Lower lobe of right lung (tissue), 2 donors: Measurements from ENCODE around the gene GJA3. TPM values are rescaled to one million over a fixed set of nuclear protein-coding genes. Genes with fewer than 3 reads are reported as not detected.

Experiments used
- ATAC-seq, 2 donors: fragments of 200-7000 bp; cut with Tn5 transposase; one replicate each; pipeline ENCODE4 v1.9.1; 2020 to 2022; ENCODE audit warnings: mild to moderate bottlenecking in 2 of 2, moderate library complexity in 2 of 2
- DNase-seq: peaks from one replicate; pipeline ENCODE4 v3.0.0-alpha.2; 2020
- H3K27ac ChIP-seq: fragments of 200-600 bp; one replicate; pipeline ENCODE4 v1.8.0; 2022
- H3K27me3 ChIP-seq: fragments of 200-600 bp; one replicate; pipeline ENCODE4 v1.8.0; 2022; ENCODE audit warnings: low read depth
- H3K36me3 ChIP-seq: fragments of 200-600 bp; one replicate; pipeline ENCODE4 v1.8.0; 2022; ENCODE audit warnings: mild to moderate bottlenecking
- H3K4me1 ChIP-seq: fragments of 200-600 bp; one replicate; pipeline ENCODE4 v1.8.0; 2022
- H3K4me3 ChIP-seq: fragments of 200-600 bp; one replicate; pipeline ENCODE4 v1.8.0; 2022; ENCODE audit warnings: mild to moderate bottlenecking
- H3K9me3 ChIP-seq: fragments of 200-600 bp; one replicate; pipeline ENCODE4 v1.8.0; 2022
- CTCF ChIP-seq: fragments of 200-600 bp; IDR thresholded peaks from one replicate; pipeline ENCODE4 v1.8.0; 2022; ENCODE audit warnings: antibody characterized with exemption, mild to moderate bottlenecking
- intact Hi-C: fragments of 100-400 bp; cut with DNase I; formaldehyde crosslinking; loops from one replicate; pipeline ENCODE4 v1.11.0; 2022
- total RNA-seq: library from RNA; stranded (reverse); fragmentation: NEBNext Ultra II Directional; extraction: Animal tissue kit (Norgen Biotek cat#: 25700); gene quantifications from one replicate; pipeline ENCODE4 v1.2.1, GENCODE V29; 2021
- donor health status: DM: no; HTN: yes; CAD: no; lungs with severe emphysema.

The GJA3 gene
- total RNA-seq, 1 donor from 2014 or later, result not detected

DNA sequence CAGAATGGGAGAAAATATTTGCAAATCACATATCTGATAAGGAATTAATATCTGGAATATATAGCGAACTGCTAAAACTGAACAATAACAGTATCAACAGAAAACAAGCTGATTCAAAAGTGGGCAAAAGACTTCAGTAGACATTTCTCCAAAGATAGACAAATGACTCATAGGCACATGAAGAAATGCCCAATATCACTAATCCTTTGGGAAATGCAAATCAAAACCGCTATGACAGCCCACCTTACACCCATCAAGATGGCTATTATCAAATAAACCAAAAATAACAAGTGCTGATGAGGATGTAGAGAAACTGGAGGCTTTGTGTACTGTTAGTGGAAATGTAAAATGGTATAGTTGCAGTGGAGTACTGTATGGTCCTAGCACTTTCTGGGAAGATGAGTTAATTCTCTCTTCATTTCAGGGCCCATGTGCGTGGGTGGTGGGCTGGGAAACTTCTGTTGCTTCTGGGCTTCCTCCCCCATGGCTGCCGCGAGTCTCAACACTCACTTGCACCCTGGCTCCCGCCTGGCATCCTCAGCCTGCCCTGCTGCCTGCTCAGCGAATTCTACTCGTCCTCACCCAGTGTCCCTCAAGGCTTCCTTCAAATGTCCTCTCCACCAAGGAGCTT, 12.4 kb upstream of the GJA3 start:
- no peak for TF ChIP-seq CTCF
- DNase-seq, result no peak

GRCh38 chr13:20171364-20171763, 10.5 kb upstream of the GJA3 start:
- intact Hi-C loops, result no loop called here
- no peak for TF ChIP-seq CTCF
- Histone ChIP-seq H3K4me3 (no peak overlapping the region), H3K4me1 (peaks cover 13% of the 10 kb centered on the region), H3K36me3 (no peaks in the 10 kb centered on the region), H3K9me3 (no peaks in the 10 kb centered on the region), H3K27me3 (peaks cover 14% of the 10 kb centered on the region), H3K27ac (no peak overlapping the region)
- DNase-seq, result no peak
- ATAC-seq, result no peak

More for the DNA sequence above, 12.4 kb upstream of the GJA3 start:
- no peaks in the 10 kb centered on the region for H3K9me3 ChIP-seq
- ATAC-seq, result no peak
- intact Hi-C loops, result no loop called here
- no peak overlapping the region for H3K27ac ChIP-seq
- no peak overlapping the region for H3K4me3 ChIP-seq
- H3K36me3 ChIP-seq, result no peaks in the 10 kb centered on the region
- H3K4me1 ChIP-seq, result peaks cover 13% of the 10 kb centered on the region
- H3K27me3 ChIP-seq, result peaks cover 21% of the 10 kb centered on the region

GRCh38 chr13:20170921-20171320, 10.1 kb upstream of the GJA3 start:
- Histone ChIP-seq H3K27ac (no peak overlapping the region), H3K4me3 (no peak overlapping the region), H3K27me3 (peaks cover 18% of the 10 kb centered on the region), H3K4me1 (peaks cover 13% of the 10 kb centered on the region), H3K9me3 (no peaks in the 10 kb centered on the region), H3K36me3 (no peaks in the 10 kb centered on the region)
- DNase-seq, result no peak
- no peak for ATAC-seq
- intact Hi-C loops, result no loop called here
- TF ChIP-seq CTCF, result no peak

DNA sequence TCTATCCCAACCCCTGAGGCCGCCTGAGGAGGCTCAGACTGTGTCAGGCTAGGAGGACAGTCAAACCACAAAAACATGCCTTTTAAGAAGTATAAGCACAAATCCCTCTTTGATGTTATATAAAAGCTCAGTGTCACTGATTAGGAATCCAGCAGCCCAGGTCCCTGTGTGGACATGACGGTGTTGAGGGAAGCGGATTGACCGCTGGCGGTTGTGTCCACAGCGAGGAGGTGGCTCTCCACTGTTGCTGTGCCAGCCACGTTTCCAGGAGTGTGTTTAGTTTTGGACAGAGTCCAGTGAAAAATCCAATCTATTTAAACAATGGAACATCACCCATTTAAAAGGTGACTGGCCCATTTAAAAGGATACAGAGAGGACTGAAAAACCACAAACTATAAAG, 7.5 kb upstream of the GJA3 start:
- no peaks in the 10 kb centered on the region for H3K9me3 ChIP-seq
- H3K36me3 ChIP-seq, result no peaks in the 10 kb centered on the region
- no peak for DNase-seq
- no peak overlapping the region for H3K4me3 ChIP-seq
- no peak overlapping the region for H3K27ac ChIP-seq
- H3K27me3 ChIP-seq, result peaks cover 30% of the 10 kb centered on the region
- TF ChIP-seq CTCF, result no peak
- ATAC-seq, result no peak
- intact Hi-C loops, result no loop called here
- H3K4me1 ChIP-seq, result peaks cover 4% of the 10 kb centered on the region

DNA sequence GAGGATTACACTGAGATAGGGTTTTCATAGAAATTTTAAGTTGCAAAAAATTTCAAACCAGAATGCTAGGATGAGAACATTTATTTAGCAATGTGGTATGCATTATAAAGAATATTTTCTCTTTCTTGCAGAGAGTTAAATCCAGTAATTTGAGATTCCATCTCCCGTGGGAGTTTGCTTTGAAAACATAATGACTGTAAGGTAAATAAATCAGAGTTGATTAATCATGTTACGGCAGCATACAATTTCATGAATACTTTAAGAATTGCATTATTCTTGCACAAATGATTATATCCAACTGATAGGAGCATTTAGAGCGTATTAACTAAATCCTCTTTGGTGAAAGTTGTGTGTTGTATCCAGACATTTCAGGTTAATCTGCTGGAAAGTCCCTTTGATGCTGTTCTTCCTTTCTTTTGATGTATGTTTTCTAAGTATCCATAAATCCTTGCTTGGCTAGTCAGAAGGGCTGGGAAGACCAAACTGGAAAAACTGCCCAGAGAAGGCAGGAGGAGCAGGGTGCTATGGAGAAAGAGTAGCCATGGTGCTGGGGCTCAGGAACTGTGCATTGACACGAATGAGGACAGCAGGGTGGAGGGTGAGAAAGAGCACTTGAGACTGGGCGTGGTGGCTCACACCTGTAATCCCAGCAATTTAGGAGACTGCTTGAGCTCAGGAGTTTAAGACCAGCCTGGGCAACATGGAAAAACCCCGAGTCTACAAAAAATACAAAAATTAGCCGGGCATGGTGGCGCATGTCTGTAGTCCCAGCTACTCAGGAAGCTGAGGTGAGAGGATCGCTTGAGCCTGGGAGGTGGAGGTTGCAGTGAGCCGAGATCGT, 4.8 kb upstream of the GJA3 start:
- Histone ChIP-seq H3K36me3 (no peaks in the 10 kb centered on the region), H3K9me3 (no peaks in the 10 kb centered on the region), H3K27ac (no peak overlapping the region), H3K27me3 (peaks cover 50% of the 10 kb centered on the region), H3K4me3 (no peak overlapping the region), H3K4me1 (peaks cover 15% of the 10 kb centered on the region)
- TF ChIP-seq CTCF, result no peak
- intact Hi-C loops, result no loop called here
- ATAC-seq (no peak), DNase-seq (no peak)
